GM21526 (cell line): ENCODE data around the gene RGR.

Experiments used
- ATAC-seq: cut with Tn5 transposase; IDR thresholded peaks from one replicate; pipeline ENCODE4 v1.9.1; 2021; ENCODE audit warnings: moderate library complexity; ENCODE audit not compliant: unreplicated experiment, low FRiP score

RGR gene

DNA sequence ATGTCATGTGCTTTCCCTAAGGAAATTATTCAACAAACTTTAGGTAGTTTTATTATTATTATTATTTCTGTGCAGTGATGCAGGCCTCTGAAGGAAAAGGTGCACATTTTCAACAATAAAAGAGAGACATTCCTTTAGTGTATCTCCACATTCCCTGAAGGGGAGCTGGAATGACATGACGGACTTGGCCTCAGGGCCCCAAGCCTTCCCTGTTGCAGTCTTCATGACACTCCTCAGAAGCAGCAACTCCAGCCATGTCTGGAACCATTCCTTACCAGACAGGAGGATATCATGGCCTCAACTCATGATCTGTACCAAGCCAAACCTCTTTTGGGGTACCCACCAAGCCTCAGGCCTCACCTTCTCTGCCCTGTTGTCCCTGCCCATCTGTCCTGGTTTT is 48.3 kb downstream of the RGR start:
- ATAC-seq: no peak

DNA sequence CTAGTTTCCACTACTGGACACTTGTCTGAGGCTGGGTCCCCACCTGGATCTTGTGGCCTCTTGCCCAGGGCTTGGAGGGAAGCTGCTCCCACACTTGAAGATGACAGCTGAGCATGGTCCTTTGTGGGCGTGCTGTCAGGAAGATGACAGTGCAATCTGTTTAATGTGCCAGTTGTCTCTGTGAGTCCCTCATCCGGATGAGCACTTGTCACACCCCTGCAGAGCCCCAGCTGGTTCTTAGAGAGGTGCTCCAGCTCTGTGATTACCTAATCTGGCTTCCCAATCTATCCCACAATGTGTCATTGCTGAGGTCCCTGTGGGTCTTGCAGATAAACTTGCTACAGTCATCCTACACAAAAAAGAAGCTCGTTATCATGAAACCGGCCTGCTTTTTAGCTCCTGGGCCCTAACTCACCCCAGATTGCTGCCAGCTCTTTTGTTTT is 48.7 kb downstream of the RGR start:
- ATAC-seq: no peak

DNA sequence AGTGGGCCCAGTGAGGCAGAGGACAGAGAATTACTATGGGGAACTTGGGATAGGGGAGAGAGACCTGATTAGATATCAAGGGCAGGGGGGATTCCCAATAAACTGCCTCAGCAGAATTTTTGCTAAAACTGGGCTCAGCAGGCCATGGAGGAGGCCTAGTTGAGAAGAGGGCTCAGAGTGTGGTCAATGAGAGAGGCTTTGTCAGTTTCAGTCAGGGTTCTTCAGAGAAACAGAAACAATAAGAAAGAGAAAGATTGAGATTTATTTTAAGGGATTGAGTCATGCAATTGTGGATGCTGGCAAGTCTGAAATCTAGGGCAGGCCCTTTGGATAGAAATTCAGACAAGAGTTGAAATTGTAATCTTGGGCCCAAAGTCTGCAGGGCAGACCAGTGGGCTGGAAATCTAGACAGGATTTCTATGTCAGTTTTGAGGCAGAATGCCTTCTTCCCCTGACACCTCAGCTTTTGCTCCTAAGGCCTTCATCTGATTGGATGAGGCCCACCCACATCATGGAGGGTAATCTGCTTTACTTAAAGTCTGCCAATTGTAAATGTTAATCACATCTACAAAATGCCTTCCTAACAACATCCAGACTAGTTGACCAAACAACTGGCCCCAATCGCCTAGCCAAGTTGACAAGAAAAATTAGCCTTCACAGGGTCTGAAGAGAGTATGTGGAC is 50.1 kb downstream of the RGR start:
- ATAC-seq: peak; percentile 80

DNA sequence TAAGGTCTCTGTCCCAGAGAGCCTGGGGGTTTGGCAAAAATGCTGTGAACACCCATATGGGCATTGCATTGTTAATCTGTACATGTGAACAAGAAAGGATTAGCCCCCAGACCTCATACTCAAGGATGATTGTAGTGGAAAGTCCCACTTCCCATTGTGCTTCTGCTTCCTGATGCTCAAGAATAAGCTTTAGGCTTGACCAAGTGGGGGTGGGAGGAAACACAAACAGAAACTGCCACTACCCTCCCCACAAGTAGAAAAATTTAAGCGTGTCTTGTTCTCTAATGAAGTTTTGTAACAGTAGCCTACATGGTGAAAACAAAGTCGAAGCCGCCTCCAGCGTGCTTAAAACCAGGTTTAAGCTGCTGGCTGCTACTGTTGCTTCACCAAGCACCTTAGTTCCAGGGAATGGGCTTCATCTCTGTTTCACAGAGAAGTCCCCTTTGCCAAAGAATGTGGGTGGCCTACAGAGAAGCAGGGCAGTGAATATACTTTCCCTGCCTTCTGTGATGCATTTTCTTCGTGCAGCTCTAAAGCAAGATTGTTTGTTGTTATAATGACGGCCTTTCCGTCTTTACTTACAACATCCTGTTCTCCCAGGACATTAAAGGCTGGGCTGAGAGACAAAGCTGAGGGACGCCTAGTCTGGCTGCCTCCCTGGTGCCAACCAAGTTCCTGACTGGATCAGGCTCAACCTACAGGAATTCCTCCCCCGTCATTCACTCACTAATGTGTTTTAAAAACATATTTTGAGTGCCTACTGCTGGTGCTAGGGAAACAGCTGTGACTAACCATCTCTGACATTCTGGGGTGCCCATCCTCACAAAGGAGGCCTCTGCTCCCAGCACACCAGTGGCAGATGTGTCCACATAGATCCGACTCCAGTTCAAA is 51.5 kb downstream of the RGR start:
- ATAC-seq: no peak

DNA sequence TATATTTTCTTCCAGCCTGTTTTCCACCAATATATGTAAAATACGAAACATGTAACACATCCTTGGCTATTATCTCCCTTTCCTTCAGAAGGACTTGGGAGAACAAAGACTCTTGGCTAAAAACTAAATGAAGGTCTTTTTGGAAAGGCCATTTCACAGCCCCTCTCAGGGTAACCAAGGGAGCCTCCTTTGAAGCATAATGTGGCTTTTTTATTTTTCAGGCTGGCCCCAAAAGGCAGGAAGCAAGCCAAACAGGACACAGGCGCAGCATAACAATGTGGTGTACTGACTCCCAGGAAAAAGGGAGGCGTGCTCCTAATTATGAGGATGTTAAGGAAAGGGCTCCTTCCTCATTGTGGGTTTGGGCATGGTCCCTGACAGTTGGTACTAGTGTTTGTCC is 53.2 kb downstream of the RGR start:
- ATAC-seq: no peak

DNA sequence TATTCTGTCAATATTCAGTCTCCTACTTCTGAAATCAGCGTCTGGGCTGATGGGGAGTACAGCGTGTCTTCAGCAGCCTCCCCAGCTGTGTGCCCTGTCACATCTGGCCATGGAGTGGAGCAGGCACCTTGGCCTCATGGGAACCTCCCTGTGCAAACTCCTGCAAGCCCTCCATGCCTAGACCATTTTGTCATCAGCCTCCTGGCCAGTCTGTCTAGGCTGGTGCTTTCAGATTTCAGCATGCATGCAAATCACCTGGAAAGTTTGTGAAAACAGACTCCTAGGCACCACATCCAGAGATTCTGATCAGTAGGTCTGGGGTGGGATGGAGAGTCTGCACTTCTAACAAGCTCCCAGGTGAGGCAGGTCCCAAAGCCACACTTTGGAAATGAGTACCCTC is 57.4 kb downstream of the RGR start:
- ATAC-seq: no peak

DNA sequence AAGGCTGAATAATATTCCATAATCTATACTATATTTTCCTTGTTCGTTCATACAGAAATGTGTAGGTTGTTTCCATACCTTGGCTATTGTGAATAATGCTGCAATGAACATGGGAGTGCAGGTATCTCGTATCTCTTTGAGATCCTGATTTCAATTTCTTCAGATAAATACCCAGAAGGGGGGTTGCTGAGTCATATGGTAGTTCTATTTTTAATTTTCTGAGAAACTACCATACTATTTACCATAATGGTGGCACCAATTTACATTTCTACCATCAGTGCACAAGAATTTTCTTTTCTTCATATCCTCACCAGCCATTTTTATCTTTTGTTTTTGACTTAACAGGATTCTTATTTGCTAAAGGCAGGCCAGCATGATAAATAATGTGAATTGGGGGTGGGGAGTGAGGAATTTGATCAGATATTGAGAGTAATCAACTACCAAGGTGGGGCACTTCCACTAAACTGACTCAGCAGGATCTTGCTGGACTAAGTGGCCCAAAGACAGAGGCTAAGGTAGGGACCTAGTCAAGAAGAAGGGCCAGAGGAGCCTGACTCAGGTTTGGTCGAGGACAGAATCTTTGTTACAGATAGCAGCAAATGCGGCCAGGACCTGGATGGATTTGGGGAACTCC is 62.0 kb downstream of the RGR start:
- ATAC-seq: no peak

DNA sequence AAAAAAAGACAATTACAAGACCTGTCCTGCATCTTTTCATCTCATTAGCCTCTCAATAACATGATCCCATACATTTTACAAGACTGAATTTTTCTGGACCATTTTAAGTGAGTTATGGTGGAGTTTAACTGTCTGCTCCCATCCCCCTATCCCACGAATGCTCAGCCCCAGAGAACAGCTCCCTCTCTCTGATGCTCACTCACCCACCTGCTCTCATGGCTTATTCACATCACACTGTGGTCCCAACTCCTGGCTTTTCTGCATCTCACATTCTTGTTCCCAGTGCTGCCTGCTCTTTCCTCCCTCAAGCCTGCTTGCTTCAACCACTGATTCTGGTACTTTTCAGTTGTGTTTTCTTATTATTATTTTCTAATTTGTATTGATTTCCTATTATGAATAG is 63.2 kb downstream of the RGR start:
- ATAC-seq: no peak

DNA sequence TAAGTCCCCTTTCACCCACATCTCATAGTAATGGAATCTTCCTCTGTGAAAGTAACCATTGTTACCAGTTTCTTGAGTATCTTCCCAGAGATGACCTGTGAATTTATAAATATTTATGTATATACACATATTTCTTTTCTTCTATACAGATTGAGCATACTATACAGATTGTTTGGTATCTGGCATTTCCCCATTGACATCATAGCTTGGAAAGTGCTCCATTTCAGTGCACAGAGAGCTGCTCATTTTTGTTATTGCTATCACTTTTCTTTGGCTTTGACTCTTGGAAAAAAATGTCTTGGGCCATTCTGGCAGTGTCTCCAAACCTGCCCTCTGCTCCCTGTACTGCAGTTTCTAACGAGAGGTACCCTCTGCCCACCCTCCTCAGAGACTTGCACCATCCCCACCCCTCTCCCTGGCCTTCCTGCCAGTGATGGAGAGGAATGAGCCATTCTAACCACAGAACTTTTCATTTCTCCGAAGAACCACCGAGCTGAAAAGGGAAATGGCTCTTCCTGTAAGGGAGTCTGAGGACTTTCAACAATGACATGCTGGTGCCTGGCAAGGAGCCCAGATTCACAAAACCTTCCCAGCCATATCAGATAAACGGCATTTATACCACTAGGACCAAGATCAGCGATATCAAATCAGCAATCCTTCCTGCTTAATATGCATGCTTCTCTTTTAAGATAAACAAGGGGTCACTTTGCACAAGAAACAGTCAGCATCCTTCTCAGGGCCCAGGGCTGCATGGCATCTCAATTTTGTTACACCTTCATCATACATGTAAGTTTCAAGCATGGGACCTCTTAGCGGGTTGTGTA is 63.8 kb downstream of the RGR start:
- peak; percentile 53 for ATAC-seq
